Measurements from ENCODE around the gene POLR2L.

DNA sequence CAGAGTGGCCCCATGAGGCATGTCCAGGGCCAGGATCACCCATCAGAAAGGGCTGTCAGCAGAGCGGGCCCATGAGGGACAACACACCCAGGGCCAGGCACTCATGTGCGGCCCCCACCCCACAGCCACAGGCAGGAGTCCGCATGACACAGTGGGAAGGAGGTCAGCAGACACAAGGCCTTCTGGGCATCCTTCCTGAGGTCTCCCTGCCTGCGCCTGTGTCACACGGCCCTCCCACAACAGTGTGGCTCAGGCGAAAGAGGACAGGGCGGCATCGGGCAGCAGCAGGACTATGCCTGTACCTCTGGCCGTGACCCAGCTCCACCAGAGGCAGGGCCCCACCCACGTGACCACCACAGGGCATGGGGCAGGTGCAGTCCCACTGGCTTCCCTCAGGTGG, 41.2 kb upstream of the POLR2L start:
- TF ChIP-seq POLR2A (IDR thresholded peaks at IDR 0.05) = no peak
- no peak for TF ChIP-seq CTCF (IDR thresholded peaks at IDR 0.05)
